IMR-90 (cell line): ENCODE measurements around the gene TIE1. TPM values are rescaled to one million over a fixed set of nuclear protein-coding genes. Genes with fewer than 3 reads are reported as not detected.

ENCODE experiments used
- ATAC-seq: fragments of 200-7000 bp; cut with Tn5 transposase; 2 replicates; pipeline ENCODE4 v1.9.1; 2020; ENCODE audit warnings: low read depth, mild to moderate bottlenecking, moderate library complexity
- BruUV-seq: library from RNA; stranded (reverse); fragments of 400-500 nt; replicated peaks from 2 replicates; lab custom pipeline; 2021; lab: Mats Ljungman, UMichigan
- CTCF ChIA-PET: fragments of 300-600 bp; formaldehyde crosslinking; extraction: SDS; loops from one replicate; lab custom pipeline; 2021; ENCODE audit warnings: antibody characterized with exemption; lab: Yijun Ruan, JAX
- POLR2A ChIA-PET: fragments of 300-600 bp; sonication (Branson Sonifier 250); formaldehyde crosslinking; loops from one replicate; lab custom pipeline; 2022; ENCODE audit warnings: antibody characterized with exemption; ENCODE audit not compliant: unreplicated experiment; lab: Charles Lee
- DNase-seq: peaks from one replicate; pipeline ENCODE4 v3.0.0; 2013
- H2AFZ ChIP-seq: replicated peaks from 2 replicates; pipeline ENCODE3; 2013; ENCODE audit warnings: low read length, mild to moderate bottlenecking; ENCODE audit not compliant: poor library complexity
- H2AK5ac ChIP-seq: 2 replicates; pipeline ENCODE4 v1.6.1; 2013; ENCODE audit warnings: low read depth, low read length, inconsistent platforms
- H2AK9ac ChIP-seq: replicated peaks from 2 replicates; pipeline ENCODE3; 2013; ENCODE audit warnings: mild to moderate bottlenecking, low read depth, low read length, moderate library complexity; ENCODE audit not compliant: poor library complexity
- H2BK120ac ChIP-seq: 2 replicates; pipeline ENCODE4 v1.6.1; 2013; ENCODE audit warnings: low read depth, low read length, inconsistent platforms
- H2BK15ac ChIP-seq: 3 replicates; pipeline ENCODE4 v1.6.1; 2013; ENCODE audit warnings: low read depth, low read length, inconsistent platforms
- H2BK20ac ChIP-seq: 2 replicates; pipeline ENCODE4 v1.6.1; 2013; ENCODE audit warnings: low read depth, mild to moderate bottlenecking, inconsistent platforms, low read length, moderate library complexity
- H2BK5ac ChIP-seq: 2 replicates; pipeline ENCODE4 v1.6.1; 2013; ENCODE audit warnings: mild to moderate bottlenecking, low read depth, low read length, inconsistent platforms; ENCODE audit not compliant: poor library complexity, severe bottlenecking
- H3K14ac ChIP-seq: replicated peaks from 2 replicates; pipeline ENCODE4 v1.6.1; 2013; ENCODE audit warnings: low read depth, low read length, inconsistent platforms
- H3K18ac ChIP-seq: 2 replicates; pipeline ENCODE4 v1.6.1; 2013; ENCODE audit warnings: low read depth, low read length, control low read depth
- H3K23ac ChIP-seq: 2 replicates; pipeline ENCODE4 v1.6.1; 2013; ENCODE audit warnings: low read depth, low read length, inconsistent platforms
- H3K27ac ChIP-seq: 2 replicates; pipeline ENCODE4 v1.5.1; 2013; ENCODE audit warnings: mild to moderate bottlenecking, control low read depth, low read length; ENCODE audit not compliant: insufficient read depth
- H3K27me3 ChIP-seq: 2 replicates; pipeline ENCODE4 v1.6.1; 2013; ENCODE audit warnings: low read length; ENCODE audit not compliant: control insufficient read depth, insufficient read depth
- H3K36me3 ChIP-seq: 2 replicates; pipeline ENCODE4 v1.6.1; 2013; ENCODE audit warnings: low read length, mixed read lengths; ENCODE audit not compliant: control insufficient read depth, insufficient read depth
- H3K4ac ChIP-seq: 2 replicates; pipeline ENCODE4 v1.6.1; 2013; ENCODE audit warnings: low read depth, low read length, inconsistent platforms
- H3K4me1 ChIP-seq: 2 replicates; pipeline ENCODE4 v1.6.1; 2013; ENCODE audit warnings: low read length, mixed read lengths; ENCODE audit not compliant: control insufficient read depth, insufficient read depth
- H3K4me2 ChIP-seq: 2 replicates; pipeline ENCODE4 v1.6.1; 2013; ENCODE audit warnings: low read depth, mild to moderate bottlenecking, control low read depth, low read length, moderate library complexity
- H3K4me3 ChIP-seq: 2 replicates; pipeline ENCODE4 v1.5.1; 2013; ENCODE audit warnings: low read depth, mild to moderate bottlenecking, control low read depth, low read length, moderate library complexity; ENCODE audit not compliant: insufficient read depth
- H3K56ac ChIP-seq: 2 replicates; pipeline ENCODE4 v1.6.1; 2013; ENCODE audit warnings: low read length, inconsistent platforms; ENCODE audit not compliant: insufficient read depth; ENCODE audit errors: extremely low read depth
- H3K79me1 ChIP-seq, 2 experiments: 2 replicates each; pipeline ENCODE4 v1.6.1; 2013; ENCODE audit warnings: low read length in 2 of 2, inconsistent platforms in 1 of 2, low read depth in 1 of 2
- H3K9ac ChIP-seq: 2 replicates; pipeline ENCODE4 v1.6.1; 2013; ENCODE audit warnings: low read depth, low read length, control low read depth
- H3K9me1 ChIP-seq: 2 replicates; pipeline ENCODE4 v1.6.1; 2013; ENCODE audit warnings: low read length, inconsistent platforms; ENCODE audit not compliant: insufficient read depth
- H3K9me3 ChIP-seq: 2 replicates; pipeline ENCODE4 v1.6.1; 2013; ENCODE audit warnings: low read length; ENCODE audit not compliant: control insufficient read depth, insufficient read depth
- H4K20me1 ChIP-seq: 2 replicates; pipeline ENCODE4 v1.6.1; 2013; ENCODE audit warnings: low read length, inconsistent platforms; ENCODE audit not compliant: insufficient read depth
- H4K5ac ChIP-seq: 2 replicates; pipeline ENCODE4 v1.6.1; 2013; ENCODE audit warnings: mild to moderate bottlenecking, low read depth, low read length, control low read depth
- H4K8ac ChIP-seq, 2 experiments: 2 replicates each; pipeline ENCODE4 v1.6.1; 2013; ENCODE audit warnings: low read depth in 2 of 2, low read length in 2 of 2, control low read depth in 1 of 2, inconsistent platforms in 1 of 2
- H4K91ac ChIP-seq: 2 replicates; pipeline ENCODE4 v1.6.1; 2013; ENCODE audit warnings: low read depth, low read length, inconsistent platforms; ENCODE audit not compliant: insufficient read depth
- CEBPB ChIP-seq: IDR thresholded peaks from 2 replicates; pipeline ENCODE4 v1.6.1; 2012; ENCODE audit warnings: low read depth, low read length, improper control_type of control experiment
- CHD1 ChIP-seq: IDR thresholded peaks from 2 replicates; pipeline ENCODE4 v1.6.1; 2012; ENCODE audit warnings: low read depth, low read length, improper control_type of control experiment
- CTCF ChIP-seq: conservative IDR thresholded peaks from 2 replicates; pipeline ENCODE4 v1.5.1; 2012; ENCODE audit warnings: mild to moderate bottlenecking, low read depth, low read length, improper control_type of control experiment
- ELK1 ChIP-seq: fragments of 150-350 bp; IDR thresholded peaks from 2 replicates; pipeline ENCODE4 v1.6.1; 2016; ENCODE audit warnings: low read depth, mild to moderate bottlenecking, low read length, moderate library complexity, borderline replicate concordance
- FOS ChIP-seq: fragments of 150-350 bp; IDR thresholded peaks from 2 replicates; pipeline ENCODE4 v1.6.1; 2016; ENCODE audit warnings: low read depth, low read length
- MAFK ChIP-seq: IDR thresholded peaks from 2 replicates; pipeline ENCODE4 v1.6.1; 2012; ENCODE audit warnings: low read depth, low read length, improper control_type of control experiment
- MAZ ChIP-seq: IDR thresholded peaks from 2 replicates; pipeline ENCODE4 v1.6.1; 2012; ENCODE audit warnings: low read depth, mild to moderate bottlenecking, low read length, improper control_type of control experiment, moderate library complexity, borderline replicate concordance
- MXI1 ChIP-seq: IDR thresholded peaks from 2 replicates; pipeline ENCODE4 v1.6.1; 2012; ENCODE audit warnings: low read depth, mild to moderate bottlenecking, low read length, moderate library complexity, borderline replicate concordance
- NFE2L2 ChIP-seq: fragments of 150-350 bp; IDR thresholded peaks from 2 replicates; pipeline ENCODE4 v1.6.1; 2016; ENCODE audit warnings: low read depth, mild to moderate bottlenecking, low read length
- POLR2A ChIP-seq: IDR thresholded peaks from 2 replicates; pipeline ENCODE4 v1.6.1; 2012; ENCODE audit warnings: mild to moderate bottlenecking, low read depth, low read length
- RAD21 ChIP-seq: IDR thresholded peaks from 2 replicates; pipeline ENCODE4 v1.6.1; 2012; ENCODE audit warnings: low read length, improper control_type of control experiment
- RCOR1 ChIP-seq: IDR thresholded peaks from 2 replicates; pipeline ENCODE4 v1.6.1; 2012; ENCODE audit warnings: mild to moderate bottlenecking, low read length, improper control_type of control experiment; ENCODE audit not compliant: insufficient replicate concordance
- RFX5 ChIP-seq: IDR thresholded peaks from 2 replicates; pipeline ENCODE4 v1.8.0; 2012; ENCODE audit warnings: low read depth, mild to moderate bottlenecking, low read length, moderate library complexity
- SMC3 ChIP-seq: fragments of 150-350 bp; IDR thresholded peaks from 2 replicates; pipeline ENCODE4 v1.6.1; 2016; ENCODE audit warnings: low read depth, mild to moderate bottlenecking, antibody characterized with exemption, low read length, moderate library complexity
- USF2 ChIP-seq: fragments of 150-350 bp; IDR thresholded peaks from 2 replicates; pipeline ENCODE4 v1.6.1; 2017; ENCODE audit warnings: mild to moderate bottlenecking, antibody characterized with exemption, low read length, low read depth
- WGBS, 2 experiments: methylation state at CpG; one replicate each; pipeline versions ENCODE4 v1.1.5 to v1.1.7; 2013; ENCODE audit warnings: missing lambda C conversion rate in 2 of 2; ENCODE audit not compliant: insufficient read length in 1 of 2; ENCODE audit errors: extremely low coverage in 2 of 2; 5-methylcytosine and 5-hydroxymethylcytosine counted together
- dilution Hi-C: fragments of 300-500 bp; cut with HindIII; formaldehyde crosslinking; loops from one replicate; pipeline ENCODE4 v1.14.3; 2018; ENCODE audit warnings: low sequenced_read_pairs; ENCODE audit not compliant: unreplicated experiment
- in situ Hi-C: fragments of 300-500 bp; cut with MboI; formaldehyde crosslinking; loops from 3 replicates; pipeline ENCODE4 v1.14.3; 2019; ENCODE audit warnings: low sequenced_read_pairs, inconsistent platforms, mixed read lengths
- intact Hi-C: fragments of 100-400 bp; cut with micrococcal nuclease; formaldehyde crosslinking; loops from 2 replicates; pipeline ENCODE4 v1.10.0; 2022
- polyA plus RNA-seq, 3 experiments: library from polyadenylated mRNA; depleted of rRNA; stranded (reverse); fragments of >200 nt; gene quantifications; 2 replicates each; pipeline ENCODE4 v1.2.3, GENCODE V29; 2012; ENCODE audit warnings: low replicate concordance in 1 of 3
- total RNA-seq: library from RNA; depleted of rRNA; stranded (reverse); fragments of >200 nt; gene quantifications from 2 replicates; pipeline ENCODE4 v1.2.3, GENCODE V29; 2012

Gene TIE1
- total and polyA plus RNA-seq, 2 of the 4 experiments (the other 2 are of a cell fraction), result 2.3 to 7.5 TPM

GRCh38 chr1:43298055-43298454 lies 2.7 kb upstream of the TIE1 start:
- H2AK9ac ChIP-seq, result no peak overlapping the region
- H3K36me3 ChIP-seq, result no peaks in the 10 kb centered on the region
- ChIA-PET CTCF (interaction anchor here (0.6 to 1.1 kb wide), 2 partner anchors 23 to 31 kb away, joined by 3 to 6 read pairs; no protein-coding TSS in a partner anchor), POLR2A (interaction anchor here (0.5 kb wide), 1 partner anchor 90 kb away, joined by 4 read pairs; no protein-coding TSS in a partner anchor)
- no peaks in the 10 kb centered on the region for H3K27me3 ChIP-seq
- no TSS peak for BruUV-seq
- H2BK20ac ChIP-seq, result no peak overlapping the region
- H3K14ac ChIP-seq, result no peak overlapping the region
- no peak for DNase-seq
- no CpG with 5 or more reads among the region's 1 CpG for WGBS, 2 experiments
- no peak overlapping the region for H2AFZ ChIP-seq
- H3K79me1 ChIP-seq, result no peaks in the 10 kb centered on the region
- H3K9me3 ChIP-seq, result no peaks in the 10 kb centered on the region
- no peak overlapping the region for H3K9ac ChIP-seq
- no peak overlapping the region for H3K23ac ChIP-seq
- no peak overlapping the region for H3K4ac ChIP-seq
- intact Hi-C loops, result no loop called here
- no peak for TF ChIP-seq POLR2A
- no peak for TF ChIP-seq SMC3
- TF ChIP-seq CHD1, result no peak
- TF ChIP-seq CEBPB, result no peak
- no peak for TF ChIP-seq RCOR1
- no peak for TF ChIP-seq MAFK
- TF ChIP-seq CTCF, result no peak
- no peak for TF ChIP-seq FOS
- TF ChIP-seq NFE2L2, result no peak
- no peak for TF ChIP-seq RAD21
- no peak for TF ChIP-seq ELK1
- TF ChIP-seq USF2, result no peak
- no peak for TF ChIP-seq MXI1
- no peak for TF ChIP-seq RFX5
- no peak for TF ChIP-seq MAZ
- H2AK5ac ChIP-seq, result no peak overlapping the region
- no peaks in the 10 kb centered on the region for H4K20me1 ChIP-seq
- no peak overlapping the region for H4K8ac ChIP-seq
- H3K4me3 ChIP-seq, result no peak overlapping the region
- H3K4me2 ChIP-seq, result no peak overlapping the region
- dilution Hi-C loops, result no loop called here
- no peak for ATAC-seq
- H4K5ac ChIP-seq, result no peak overlapping the region
- no peak overlapping the region for H4K91ac ChIP-seq
- H2BK120ac ChIP-seq, result no peak overlapping the region
- H2BK5ac ChIP-seq, result no peak overlapping the region
- H3K4me1 ChIP-seq, result peaks cover 11% of the 10 kb centered on the region
- in situ Hi-C loops, result no loop called here
- peaks cover 3% of the 10 kb centered on the region; the same call in 1 of the 2 replicates for H3K9me1 ChIP-seq
- H3K18ac ChIP-seq, result no peak overlapping the region
- H3K56ac ChIP-seq, result no peak overlapping the region
- no peak overlapping the region for H2BK15ac ChIP-seq
- no peak overlapping the region for H3K27ac ChIP-seq
